Ishikawa (cell line): ENCODE measurements around the gene CHN1.

ENCODE experiments used
- EP300 ChIP-seq: IDR thresholded peaks from 2 replicates; pipeline ENCODE4 v1.6.1; 2012; ENCODE audit warnings: borderline replicate concordance
- YY1 ChIP-seq: IDR thresholded peaks from 2 replicates; pipeline ENCODE4 v1.6.1; 2012; ENCODE audit warnings: low read depth

DNA sequence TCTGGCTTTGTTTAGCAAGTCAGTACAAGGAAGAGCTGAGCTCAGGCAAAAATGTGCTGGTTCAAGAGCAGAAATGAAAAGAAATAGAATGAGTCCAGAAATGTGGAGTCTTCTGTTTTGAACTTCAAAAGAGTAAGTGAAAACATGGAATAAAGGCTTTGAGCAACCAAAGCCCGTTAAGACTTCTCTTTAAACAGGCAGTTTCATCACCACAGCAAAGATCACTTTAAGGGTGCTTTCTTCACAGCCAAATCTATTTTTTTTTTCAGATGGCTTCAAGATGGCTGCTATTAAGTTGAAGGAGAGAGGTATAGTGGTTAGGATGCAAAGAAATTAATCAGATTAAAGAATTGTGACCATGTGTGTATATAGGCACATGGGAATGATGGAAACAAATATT lies 238.9 kb downstream of the CHN1 start:
- TF ChIP-seq YY1 (no peak), EP300 (no peak)
